ENCODE measurements around the gene CTDNEP1. TPM values are rescaled to one million over a fixed set of nuclear protein-coding genes. Genes with fewer than 3 reads are reported as not detected.

The CTDNEP1 gene
- total and polyA plus RNA-seq, 11 donors: 54.0 to 126 (median 107) TPM

GRCh38 chr17:7223375-7223774 is 28.2 kb downstream of the CTDNEP1 start:
- Histone ChIP-seq H3K36me3 (peaks cover 0 to 76% (median 73%) of the 10 kb centered on the region in 9 donors), H3K27ac (peak overlapping the region in 1 of 12 donors; percentile 2), H3K27me3 (no peaks in the 10 kb centered on the region), H3K4me1 (peaks cover 6 to 62% (median 34%) of the 10 kb centered on the region in 12 donors), H3K4me3 (no peak overlapping the region), H3K9me3 (no peaks in the 10 kb centered on the region)
- no peak for ATAC-seq
- DNase-seq: no peak
- intact Hi-C loops (cut with DNase I): no loop called here
- 66 to 86% (median 77%) methylated on average over 4 of the region's 4 CpGs for WGBS, 4 donors
- TF ChIP-seq POLR2A (IDR thresholded peaks at IDR 0.05): no peak
- TF ChIP-seq CTCF (IDR thresholded peaks at IDR 0.05): no peak

DNA sequence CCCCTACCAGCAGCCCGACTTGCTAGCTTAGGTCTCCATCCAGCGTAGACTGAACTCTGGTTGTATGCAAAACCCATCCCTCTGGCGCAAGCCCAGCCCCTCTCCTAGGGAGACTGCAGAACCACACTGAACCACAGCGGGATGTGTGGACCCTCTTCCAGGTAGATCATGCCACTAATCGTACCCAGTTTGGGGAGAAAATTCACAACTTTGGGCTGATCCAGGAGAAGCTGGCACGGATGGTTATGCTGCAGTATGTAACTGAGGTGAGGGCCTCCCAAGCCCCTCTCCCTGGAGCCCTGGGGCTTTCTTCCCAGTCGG is 28.6 kb downstream of the CTDNEP1 start:
- no peak for ATAC-seq
- TF ChIP-seq POLR2A (IDR thresholded peaks at IDR 0.05) (no peak), CTCF (IDR thresholded peaks at IDR 0.05) (no peak)
- H3K4me1 ChIP-seq: peaks cover 6 to 67% (median 38%) of the 10 kb centered on the region in 12 donors
- intact Hi-C loops (cut with DNase I): no loop called here
- H3K4me3 ChIP-seq: no peak overlapping the region
- DNase-seq: peak in 2 of 5 donors; percentile 11 to 51
- peaks cover 0 to 72% (median 69%) of the 10 kb centered on the region in 9 donors for H3K36me3 ChIP-seq
- H3K27me3 ChIP-seq: no peaks in the 10 kb centered on the region
- 67 to 82% (median 73%) methylated on average over 6 to 7 of the region's 7 CpGs for WGBS, 4 donors
- H3K27ac ChIP-seq: no peak overlapping the region
- H3K9me3 ChIP-seq: no peaks in the 10 kb centered on the region

DNA sequence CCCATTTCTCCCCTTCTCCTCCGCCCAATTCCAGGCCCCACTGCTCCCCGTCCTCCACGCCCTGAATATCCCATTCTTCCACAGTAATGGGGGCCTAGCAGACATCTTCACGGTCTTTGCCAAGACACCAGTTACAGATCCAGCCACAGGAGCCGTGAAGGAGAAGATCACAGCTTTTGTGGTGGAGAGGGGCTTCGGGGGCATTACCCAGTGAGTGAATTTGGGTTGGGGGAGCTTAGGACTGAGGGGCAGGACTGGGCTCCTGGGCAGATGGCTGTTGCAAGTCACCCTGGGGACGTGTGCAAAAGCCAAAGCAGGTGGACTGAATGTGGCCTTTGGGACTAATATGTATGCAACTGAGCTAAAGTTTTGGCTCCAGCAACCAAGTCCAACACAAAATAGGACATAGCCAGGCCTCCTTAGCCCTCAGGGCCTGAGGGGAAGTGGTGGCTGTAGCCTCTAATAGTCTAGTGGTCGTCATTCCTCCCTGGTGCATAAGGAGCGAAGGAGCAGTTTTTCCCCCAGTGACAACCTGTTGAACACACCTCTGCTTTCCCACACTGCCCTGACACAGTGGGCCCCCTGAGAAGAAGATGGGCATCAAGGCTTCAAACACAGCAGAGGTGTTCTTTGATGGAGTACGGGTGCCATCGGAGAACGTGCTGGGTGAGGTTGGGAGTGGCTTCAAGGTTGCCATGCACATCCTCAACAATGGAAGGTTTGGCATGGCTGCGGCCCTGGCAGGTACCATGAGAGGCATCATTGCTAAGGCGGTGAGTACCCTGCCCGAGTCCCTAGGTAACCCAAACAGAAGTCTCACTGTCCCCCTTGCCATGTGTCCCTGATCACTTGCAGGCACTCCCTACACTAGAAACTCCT is 29.2 kb downstream of the CTDNEP1 start:
- WGBS, 4 donors: 70 to 80% (median 79%) methylated on average over 12 to 15 of the region's 15 CpGs
- TF ChIP-seq POLR2A (IDR thresholded peaks at IDR 0.05) (no peak), CTCF (IDR thresholded peaks at IDR 0.05) (no peak)
- Histone ChIP-seq H3K9me3 (no peaks in the 10 kb centered on the region), H3K4me1 (peaks cover 6 to 73% (median 42%) of the 10 kb centered on the region in 12 donors), H3K4me3 (no peak overlapping the region), H3K27ac (peak overlapping the region in 3 of 12 donors; percentile 97 to 99 (median 99)), H3K36me3 (peaks cover 0 to 67% (median 64%) of the 10 kb centered on the region in 9 donors), H3K27me3 (no peaks in the 10 kb centered on the region)
- peak in 1 of 5 donors; percentile 53 for DNase-seq
- no peak for ATAC-seq
- intact Hi-C loops (cut with DNase I): no loop called here

DNA sequence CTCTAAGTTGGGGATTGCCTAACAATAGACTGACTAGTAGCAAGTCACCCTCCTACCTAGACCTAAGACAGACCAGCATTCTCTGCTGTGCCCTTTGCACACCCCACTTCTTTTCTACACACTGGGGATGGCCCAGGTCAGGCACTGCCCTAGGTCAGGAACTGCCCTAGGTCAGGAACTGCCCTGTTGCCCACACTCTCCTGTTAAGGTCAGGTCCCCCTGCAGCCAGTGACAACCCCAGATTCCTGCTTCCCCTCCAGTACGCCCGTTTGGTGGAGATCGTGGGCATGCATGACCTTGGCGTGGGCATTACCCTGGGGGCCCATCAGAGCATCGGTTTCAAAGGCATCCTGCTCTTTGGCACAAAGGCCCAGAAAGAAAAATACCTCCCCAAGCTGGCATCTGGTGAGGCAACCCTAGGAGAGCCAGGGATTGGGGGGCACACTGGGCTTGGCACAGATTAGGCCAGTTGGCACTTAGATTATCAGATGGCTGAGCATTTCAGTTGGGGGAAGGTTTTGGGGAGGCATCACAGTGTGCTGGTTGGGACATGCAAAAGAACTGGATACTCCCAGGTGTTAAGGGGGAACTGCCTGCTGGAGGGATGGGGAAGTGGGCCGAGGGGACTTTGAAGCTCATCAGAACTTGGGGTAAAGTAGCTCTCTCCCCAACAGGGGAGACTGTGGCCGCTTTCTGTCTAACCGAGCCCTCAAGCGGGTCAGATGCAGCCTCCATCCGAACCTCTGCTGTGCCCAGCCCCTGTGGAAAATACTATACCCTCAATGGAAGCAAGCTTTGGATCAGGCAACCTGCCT is 30.0 kb downstream of the CTDNEP1 start:
- WGBS, 4 donors: 67 to 75% (median 71%) methylated on average over 10 of the region's 10 CpGs
- Histone ChIP-seq H3K27ac (peak overlapping the region in 10 of 12 donors; percentile 95 to 100 (median 99)), H3K4me1 (peaks cover 6 to 81% (median 43%) of the 10 kb centered on the region in 12 donors), H3K36me3 (peaks cover 0 to 59% (median 56%) of the 10 kb centered on the region in 9 donors), H3K4me3 (peak overlapping the region in 10 of 12 donors; percentile 69 to 100 (median 96)), H3K27me3 (no peaks in the 10 kb centered on the region), H3K9me3 (no peaks in the 10 kb centered on the region)
- no peak for TF ChIP-seq POLR2A (IDR thresholded peaks at IDR 0.05)
- TF ChIP-seq CTCF (IDR thresholded peaks at IDR 0.05): no peak
- DNase-seq (peak in 1 of 5 donors; percentile 17), ATAC-seq (no peak)
- intact Hi-C loops (cut with DNase I): loop anchor here in 1 of 10 donors (2.0 kb wide), 1 partner anchor 15 kb away; no protein-coding TSS in a partner anchor
